CD4-positive, alpha-beta T cell treated with Interferon alpha-2 for 1 hour (primary cell): ENCODE data around the gene TNFSF18.
"Not testable (repeated sequence)": the region's sequence is repeated elsewhere in the genome, so short reads cannot be mapped to it uniquely, and the experiment has no call there.

Source experiments
- DNase-seq, 2 donors: peaks; one replicate each; pipeline ENCODE4 v3.0.0-alpha.2; 2020 to 2022

TNFSF18 gene

GRCh38 chr1:173050865-173051264 is at the start of gene TNFSF18:
TNFSF18 (minus strand) TSS chr1:173050941; CDS start chr1:173050896, 45 bp downstream.
- DNase-seq, result peak; percentile 5 to 8

GRCh38 chr1:173099166-173099565 is 48.4 kb upstream of the TNFSF18 start:
- DNase-seq, result no peak

- DNase-seq, result no peak
Observed at GRCh38 chr1:173098117-173098516, 47.4 kb upstream of the TNFSF18 start.

- no peak for DNase-seq
Observed at GRCh38 chr1:173097001-173097400, 46.3 kb upstream of the TNFSF18 start.

- no peak for DNase-seq
Observed at GRCh38 chr1:173095632-173096031, 44.9 kb upstream of the TNFSF18 start.

- DNase-seq, result no peak
Observed at GRCh38 chr1:173094541-173094940, 43.8 kb upstream of the TNFSF18 start.

GRCh38 chr1:173093691-173094445 is 43.1 kb upstream of the TNFSF18 start:
- no peak for DNase-seq

GRCh38 chr1:173084292-173084691 is 33.6 kb upstream of the TNFSF18 start:
- DNase-seq, result no peak

- no peak for DNase-seq
Observed at GRCh38 chr1:173082913-173083312, 32.2 kb upstream of the TNFSF18 start.

- not testable (repeated sequence) for DNase-seq
Observed at GRCh38 chr1:173074217-173074616, 23.5 kb upstream of the TNFSF18 start.

GRCh38 chr1:173064011-173064410 is 13.3 kb upstream of the TNFSF18 start:
- DNase-seq, result no peak

- DNase-seq, result no peak
Observed at GRCh38 chr1:173063171-173063570, 12.4 kb upstream of the TNFSF18 start.

GRCh38 chr1:173062150-173062938 is 11.6 kb upstream of the TNFSF18 start:
- DNase-seq, result no peak

GRCh38 chr1:173058556-173058955 is 7.8 kb upstream of the TNFSF18 start:
- DNase-seq, result no peak

GRCh38 chr1:173057984-173058383 is 7.2 kb upstream of the TNFSF18 start:
- no peak for DNase-seq

GRCh38 chr1:173056365-173056764 is 5.6 kb upstream of the TNFSF18 start:
- no peak for DNase-seq

GRCh38 chr1:173052681-173053196 is 2.0 kb upstream of the TNFSF18 start:
- no peak for DNase-seq

GRCh38 chr1:173049322-173049633 is 1.5 kb downstream of the TNFSF18 start:
- no peak for DNase-seq

GRCh38 chr1:173048621-173049321 is 2.0 kb downstream of the TNFSF18 start:
- DNase-seq, result no peak

GRCh38 chr1:173044656-173045055 is 6.1 kb downstream of the TNFSF18 start:
- no peak for DNase-seq

- DNase-seq, result no peak
Observed at GRCh38 chr1:173043253-173043652, 7.5 kb downstream of the TNFSF18 start.

GRCh38 chr1:173042806-173043205 is 7.9 kb downstream of the TNFSF18 start:
- no peak for DNase-seq

- DNase-seq, result no peak
Observed at GRCh38 chr1:173039626-173040025, 11.1 kb downstream of the TNFSF18 start.
